GM12872 (cell line): ENCODE measurements around the gene NIPSNAP3A.

Experiments
- CTCF ChIP-seq: IDR thresholded peaks from 3 replicates; pipeline ENCODE4 v1.5.1; 2011; ENCODE audit warnings: low read depth, mild to moderate bottlenecking, low read length, moderate library complexity; ENCODE audit not compliant: insufficient read depth

Gene NIPSNAP3A

GRCh38 chr9:104775976-104776375 is 28.5 kb downstream of the NIPSNAP3A start:
- TF ChIP-seq CTCF, result no peak

GRCh38 chr9:104776797-104777196 is 29.3 kb downstream of the NIPSNAP3A start:
- TF ChIP-seq CTCF, result no peak

- no peak for TF ChIP-seq CTCF
Measured at GRCh38 chr9:104778802-104779201, 31.3 kb downstream of the NIPSNAP3A start.

- TF ChIP-seq CTCF, result no peak
Measured at GRCh38 chr9:104779334-104779733, 31.9 kb downstream of the NIPSNAP3A start.

- no peak for TF ChIP-seq CTCF
Measured at GRCh38 chr9:104779946-104780535, 32.6 kb downstream of the NIPSNAP3A start.

- peak; percentile 28; the same call in 1 of the 3 replicates for TF ChIP-seq CTCF
Measured at GRCh38 chr9:104780796-104781395, 33.4 kb downstream of the NIPSNAP3A start.

GRCh38 chr9:104783588-104783987 is 36.1 kb downstream of the NIPSNAP3A start:
- TF ChIP-seq CTCF, result no peak
